ENCODE results near the gene IKZF1. TPM values are rescaled to one million over a fixed set of nuclear protein-coding genes. Genes with fewer than 3 reads are reported as not detected.

The IKZF1 gene
- total RNA-seq, 2 experiments from 2014 or later = 245 to 260 TPM

GRCh38 chr7:50369143-50370026, 64.9 kb downstream of the IKZF1 start:
- POLR2A ChIA-PET = interaction anchor here (0.6 to 3.7 kb wide), 4 partner anchors 18 to 140 kb away, joined by 7 to 86 read pairs (median 20); no protein-coding TSS in a partner anchor
- DNase-seq = peak; percentile 62
- ATAC-seq = no peak
- intact Hi-C loops (cut with DNase I, micrococcal nuclease) = loop anchor here (1.0 to 5.0 kb wide), 9 partner anchors 9 to 277 kb away; partner anchors contain the start of gene ZPBP (in 1 of the 2)
- Mint-ChIP-seq H3K27ac (peak overlapping the region; percentile 88), H3K4me3 (peak overlapping the region; percentile 10), H3K27me3 (no peaks in the 10 kb centered on the region), H3K9me3 (ENCODE audit: low read depth) (no peaks in the 10 kb centered on the region), H3K4me1 (peaks cover 96% of the 10 kb centered on the region), H3K36me3 (ENCODE audit: low read depth) (peaks cover 89% of the 10 kb centered on the region)
- CTCF ChIA-PET = interaction anchor here (0.6 to 13.7 kb wide), 35 partner anchors 8 to 276 kb away, joined by 3 to 214 read pairs (median 6); partner anchors contain the start of genes IKZF1 and ZPBP

GRCh38 chr7:50370884-50371283, 66.4 kb downstream of the IKZF1 start:
- ChIA-PET POLR2A (no interaction called here), CTCF (interaction anchor here (1.1 to 13.7 kb wide), 12 partner anchors 13 to 278 kb away, joined by 3 to 214 read pairs (median 9); partner anchors contain the start of gene ZPBP)
- H3K36me3 Mint-ChIP-seq (ENCODE audit: low read depth) = peaks cover 90% of the 10 kb centered on the region
- peak overlapping the region; percentile 16 for H3K4me3 Mint-ChIP-seq
- peaks cover 96% of the 10 kb centered on the region for H3K4me1 Mint-ChIP-seq
- intact Hi-C loops (cut with DNase I, micrococcal nuclease) = loop anchor here (1.0 to 5.0 kb wide), 3 partner anchors 22 to 226 kb away; no protein-coding TSS in a partner anchor
- peak overlapping the region; percentile 93 for H3K27ac Mint-ChIP-seq
- ATAC-seq = no peak
- no peaks in the 10 kb centered on the region for H3K9me3 Mint-ChIP-seq (ENCODE audit: low read depth)
- no peaks in the 10 kb centered on the region for H3K27me3 Mint-ChIP-seq
- no peak for DNase-seq

- CTCF ChIA-PET = interaction anchor here (0.6 to 7.3 kb wide), 9 partner anchors 13 to 278 kb away, joined by 3 to 96 read pairs (median 5); partner anchors contain the start of gene ZPBP
- peak; percentile 55 for DNase-seq
- POLR2A ChIA-PET = interaction anchor here (0.9 kb wide), 1 partner anchor 26 kb away, joined by 3 read pairs; no protein-coding TSS in a partner anchor
- Mint-ChIP-seq H3K9me3 (ENCODE audit: low read depth) (no peaks in the 10 kb centered on the region), H3K36me3 (ENCODE audit: low read depth) (peaks cover 91% of the 10 kb centered on the region), H3K4me1 (peaks cover 97% of the 10 kb centered on the region), H3K27me3 (no peaks in the 10 kb centered on the region), H3K27ac (peak overlapping the region; percentile 93), H3K4me3 (peak overlapping the region; percentile 30)
- ATAC-seq = peak; percentile 55
- intact Hi-C loops (cut with DNase I, micrococcal nuclease) = loop anchor here (1.0 to 5.0 kb wide), 4 partner anchors 22 to 226 kb away; no protein-coding TSS in a partner anchor
These were observed 67.1 kb downstream of the IKZF1 start for GRCh38 chr7:50371551-50372021.

- H3K27ac Mint-ChIP-seq = peak overlapping the region; percentile 93
- peaks cover 92% of the 10 kb centered on the region for H3K36me3 Mint-ChIP-seq (ENCODE audit: low read depth)
- H3K4me1 Mint-ChIP-seq = peaks cover 99% of the 10 kb centered on the region
- DNase-seq (no peak), ATAC-seq (no peak)
- POLR2A ChIA-PET = interaction anchor here (0.7 to 1.4 kb wide), 5 partner anchors 11 to 225 kb away, joined by 3 to 4 read pairs (median 3); no protein-coding TSS in a partner anchor
- no peak overlapping the region for H3K4me3 Mint-ChIP-seq
- H3K27me3 Mint-ChIP-seq = no peaks in the 10 kb centered on the region
- H3K9me3 Mint-ChIP-seq (ENCODE audit: low read depth) = no peaks in the 10 kb centered on the region
- intact Hi-C loops (cut with DNase I, micrococcal nuclease) = loop anchor here in 1 of 2 experiments (1.0 to 5.0 kb wide), 2 partner anchors 24 to 44 kb away; no protein-coding TSS in a partner anchor
- CTCF ChIA-PET = interaction anchor here (0.7 to 7.3 kb wide), 7 partner anchors 13 to 280 kb away, joined by 3 to 96 read pairs (median 5); partner anchors contain the start of gene ZPBP
These were observed 68.4 kb downstream of the IKZF1 start for GRCh38 chr7:50372923-50373322.

- Mint-ChIP-seq H3K27me3 (no peaks in the 10 kb centered on the region), H3K4me1 (peaks cover 100% of the 10 kb centered on the region), H3K4me3 (no peak overlapping the region), H3K36me3 (ENCODE audit: low read depth) (peaks cover 92% of the 10 kb centered on the region), H3K9me3 (ENCODE audit: low read depth) (no peaks in the 10 kb centered on the region), H3K27ac (peak overlapping the region; percentile 84)
- no peak for ATAC-seq
- intact Hi-C loops (cut with DNase I, micrococcal nuclease) = no loop called here
- ChIA-PET POLR2A (interaction anchor here (0.6 kb wide), 1 partner anchor 189 kb away, joined by 3 read pairs; no protein-coding TSS in a partner anchor), CTCF (interaction anchor here (0.6 to 3.2 kb wide), 8 partner anchors 8 to 284 kb away, joined by 3 to 17 read pairs (median 4); no protein-coding TSS in a partner anchor)
- DNase-seq = no peak
These were observed 71.7 kb downstream of the IKZF1 start for GRCh38 chr7:50376056-50376820.

GRCh38 chr7:50377356-50377755, 72.8 kb downstream of the IKZF1 start:
- Mint-ChIP-seq H3K27me3 (no peaks in the 10 kb centered on the region), H3K36me3 (ENCODE audit: low read depth) (peaks cover 93% of the 10 kb centered on the region)

GRCh38 chr7:50379082-50379481, 74.6 kb downstream of the IKZF1 start:
- no peaks in the 10 kb centered on the region for H3K27me3 Mint-ChIP-seq
- intact Hi-C loops (cut with DNase I, micrococcal nuclease) = no loop called here
- ChIA-PET POLR2A (interaction anchor here (0.8 kb wide), 1 partner anchor 32 kb away, joined by 6 read pairs; no protein-coding TSS in a partner anchor), CTCF (interaction anchor here (0.6 to 3.2 kb wide), 7 partner anchors 11 to 236 kb away, joined by 3 to 17 read pairs (median 3); no protein-coding TSS in a partner anchor)
- peaks cover 97% of the 10 kb centered on the region for H3K4me1 Mint-ChIP-seq
- no peaks in the 10 kb centered on the region for H3K9me3 Mint-ChIP-seq (ENCODE audit: low read depth)
- ATAC-seq (no peak), DNase-seq (no peak)
- no peak overlapping the region for H3K4me3 Mint-ChIP-seq
- H3K27ac Mint-ChIP-seq = peak overlapping the region; percentile 79
- H3K36me3 Mint-ChIP-seq (ENCODE audit: low read depth) = peaks cover 93% of the 10 kb centered on the region

More at GRCh38 chr7:50377356-50377755, 72.8 kb downstream of the IKZF1 start:
- ATAC-seq (no peak), DNase-seq (no peak)
- intact Hi-C loops (cut with DNase I, micrococcal nuclease) = no loop called here
- ChIA-PET POLR2A (interaction anchor here (1.3 to 1.4 kb wide), 2 partner anchors 11 to 28 kb away, joined by 4 to 5 read pairs; no protein-coding TSS in a partner anchor), CTCF (interaction anchor here (0.6 to 3.2 kb wide), 12 partner anchors 9 to 235 kb away, joined by 3 to 17 read pairs (median 4); no protein-coding TSS in a partner anchor)
- Mint-ChIP-seq H3K4me3 (no peak overlapping the region), H3K4me1 (peaks cover 99% of the 10 kb centered on the region), H3K9me3 (ENCODE audit: low read depth) (no peaks in the 10 kb centered on the region), H3K27ac (peak overlapping the region; percentile 83)

GRCh38 chr7:50379539-50379938, 75.0 kb downstream of the IKZF1 start:
- ATAC-seq = peak; percentile 19
- intact Hi-C loops (cut with DNase I, micrococcal nuclease) = no loop called here

GRCh38 chr7:50382455-50382854, 77.9 kb downstream of the IKZF1 start:
- Mint-ChIP-seq H3K9me3 (ENCODE audit: low read depth) (no peaks in the 10 kb centered on the region), H3K27me3 (no peaks in the 10 kb centered on the region), H3K27ac (peak overlapping the region; percentile 47), H3K4me1 (peaks cover 81% of the 10 kb centered on the region), H3K36me3 (ENCODE audit: low read depth) (peaks cover 86% of the 10 kb centered on the region), H3K4me3 (no peak overlapping the region)
- DNase-seq (no peak), ATAC-seq (no peak)
- CTCF ChIA-PET = interaction anchor here (0.7 to 1.7 kb wide), 5 partner anchors 14 to 290 kb away, joined by 3 to 5 read pairs (median 3); no protein-coding TSS in a partner anchor
- intact Hi-C loops (cut with DNase I, micrococcal nuclease) = no loop called here
- POLR2A ChIA-PET = interaction anchor here (0.6 kb wide), 1 partner anchor 423 kb away, joined by 7 read pairs; no protein-coding TSS in a partner anchor

More at GRCh38 chr7:50379539-50379938, 75.0 kb downstream of the IKZF1 start:
- ChIA-PET POLR2A (no interaction called here), CTCF (interaction anchor here (0.6 to 3.2 kb wide), 7 partner anchors 11 to 237 kb away, joined by 3 to 17 read pairs (median 3); no protein-coding TSS in a partner anchor)
- Mint-ChIP-seq H3K27ac (peak overlapping the region; percentile 79), H3K36me3 (ENCODE audit: low read depth) (peaks cover 93% of the 10 kb centered on the region), H3K9me3 (ENCODE audit: low read depth) (no peaks in the 10 kb centered on the region), H3K4me1 (peaks cover 96% of the 10 kb centered on the region), H3K4me3 (no peak overlapping the region), H3K27me3 (no peaks in the 10 kb centered on the region)
- DNase-seq = no peak

- Mint-ChIP-seq H3K27ac (no peak overlapping the region), H3K27me3 (no peaks in the 10 kb centered on the region), H3K4me1 (peaks cover 79% of the 10 kb centered on the region), H3K36me3 (ENCODE audit: low read depth) (peaks cover 82% of the 10 kb centered on the region), H3K9me3 (ENCODE audit: low read depth) (no peaks in the 10 kb centered on the region), H3K4me3 (no peak overlapping the region)
- intact Hi-C loops (cut with DNase I, micrococcal nuclease) = no loop called here
- CTCF ChIA-PET = no interaction called here
- POLR2A ChIA-PET = interaction anchor here (1.0 kb wide), 1 partner anchor 15 kb away, joined by 4 read pairs; no protein-coding TSS in a partner anchor
- no peak for ATAC-seq
- no peak for DNase-seq
These were observed 82.8 kb downstream of the IKZF1 start for GRCh38 chr7:50387351-50387750.
